ENCODE results near the gene GRM4. TPM values are rescaled to one million over a fixed set of nuclear protein-coding genes. Genes with fewer than 3 reads are reported as not detected.

The GRM4 gene
- total RNA-seq, 5 donors from 2014 or later (not counting 1 experiment from before 2014, with no cell fraction given): 0.10 to 0.38 (median 0.21) TPM; not detected in 1

DNA sequence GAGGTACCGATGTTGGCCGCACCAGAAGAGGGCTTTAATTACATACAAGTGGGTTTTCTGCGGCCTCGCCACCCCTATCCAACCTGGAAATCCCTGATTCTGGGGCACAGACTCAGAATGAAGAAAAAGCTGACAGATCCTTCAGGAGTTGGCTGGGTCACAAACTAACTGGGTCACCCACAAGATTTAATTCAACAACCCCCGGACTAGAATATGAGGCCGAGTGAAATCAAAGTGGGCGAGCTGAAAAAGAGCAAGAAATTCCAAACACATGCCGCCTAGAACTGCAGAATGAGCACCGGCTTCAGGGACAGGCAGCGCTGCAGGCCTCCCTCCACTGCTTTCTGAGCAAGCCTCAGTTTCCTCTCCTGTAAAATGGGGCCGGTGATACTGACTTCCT lies 30.0 kb downstream of the GRM4 start:
- Mint-ChIP-seq H3K4me3 (no peak overlapping the region), H3K9me3 (no peaks in the 10 kb centered on the region), H3K4me1 (peaks cover 0 to 7% (median 0%) of the 10 kb centered on the region in 3 donors), H3K36me3 (no peaks in the 10 kb centered on the region), H3K27ac (no peak overlapping the region), H3K27me3 (peaks cover 26 to 34% of the 10 kb centered on the region in 2 donors)
- Histone ChIP-seq H3K9me3 (no peaks in the 10 kb centered on the region), H3K36me3 (ENCODE audit: control insufficient read depth in 2 of 2, extremely low read depth in 1 of 2, insufficient read depth in 1 of 2, low read length in 1 of 2) (no peaks in the 10 kb centered on the region), H3K4me3 (ENCODE audit: control insufficient read depth in 1 of 2, extremely low read depth in 1 of 2, low read length in 1 of 2) (no peak overlapping the region), H3K27ac (ENCODE audit: low read length) (no peak overlapping the region), H3K4me1 (ENCODE audit: control insufficient read depth in 1 of 2, extremely low read depth in 1 of 2, insufficient read depth in 2 of 2, low read length in 2 of 2) (no peaks in the 10 kb centered on the region), H3K27me3 (replicated peaks in 1 of 2; ENCODE audit: control insufficient read depth in 2 of 2, extremely low read depth in 1 of 2, insufficient read depth in 2 of 2, low read length in 1 of 2) (peaks cover 0 to 54% of the 10 kb centered on the region in 2 experiments)
- DNase-seq: no peak
- CTCF ChIA-PET: no interaction called here
- POLR2A ChIA-PET: no interaction called here
- no peak for ATAC-seq (replicated peaks in 1 of 4)
- 87% methylated on average over 11 of the region's 11 CpGs for WGBS (ENCODE audit: insufficient coverage)

DNA sequence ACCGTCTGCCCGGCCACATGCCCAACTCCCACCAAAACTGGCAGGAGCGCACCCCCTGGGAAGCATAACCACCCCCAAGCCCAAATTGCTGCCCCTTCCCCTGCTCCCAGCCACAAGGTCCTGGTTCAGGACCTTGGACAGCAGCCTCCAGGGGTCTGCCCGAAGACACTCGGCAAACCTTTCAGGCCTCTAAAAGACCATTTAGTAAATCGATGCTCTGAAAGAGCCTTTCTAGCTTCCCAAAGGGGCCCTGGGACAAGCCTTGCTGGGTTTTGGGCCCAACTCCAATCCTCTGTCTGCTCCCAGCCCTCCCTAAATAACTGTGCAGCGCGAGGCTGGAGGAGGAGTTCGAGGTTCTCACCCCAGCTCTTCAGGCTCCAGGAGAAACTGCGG lies 30.5 kb downstream of the GRM4 start:
- Histone ChIP-seq H3K27ac (ENCODE audit: low read length) (no peak overlapping the region), H3K36me3 (ENCODE audit: control insufficient read depth in 2 of 2, extremely low read depth in 1 of 2, insufficient read depth in 1 of 2, low read length in 1 of 2) (no peaks in the 10 kb centered on the region), H3K27me3 (replicated peaks in 1 of 2; ENCODE audit: control insufficient read depth in 2 of 2, extremely low read depth in 1 of 2, insufficient read depth in 2 of 2, low read length in 1 of 2) (peaks cover 0 to 57% of the 10 kb centered on the region in 2 experiments), H3K9me3 (no peaks in the 10 kb centered on the region), H3K4me1 (ENCODE audit: control insufficient read depth in 1 of 2, extremely low read depth in 1 of 2, insufficient read depth in 2 of 2, low read length in 2 of 2) (no peaks in the 10 kb centered on the region), H3K4me3 (ENCODE audit: control insufficient read depth in 1 of 2, extremely low read depth in 1 of 2, low read length in 1 of 2) (no peak overlapping the region)
- Mint-ChIP-seq H3K27ac (no peak overlapping the region), H3K27me3 (peaks cover 30 to 38% of the 10 kb centered on the region in 2 donors), H3K4me1 (peaks cover 0 to 7% (median 0%) of the 10 kb centered on the region in 3 donors), H3K36me3 (no peaks in the 10 kb centered on the region), H3K4me3 (no peak overlapping the region), H3K9me3 (no peaks in the 10 kb centered on the region)
- ATAC-seq (replicated peaks in 1 of 4) (no peak), DNase-seq (peak in 13 of 35 experiments; percentile 2 to 48 (median 7))
- ChIA-PET POLR2A (no interaction called here), CTCF (no interaction called here)
- 39% methylated on average over 10 of the region's 10 CpGs for WGBS (ENCODE audit: insufficient coverage)

DNA sequence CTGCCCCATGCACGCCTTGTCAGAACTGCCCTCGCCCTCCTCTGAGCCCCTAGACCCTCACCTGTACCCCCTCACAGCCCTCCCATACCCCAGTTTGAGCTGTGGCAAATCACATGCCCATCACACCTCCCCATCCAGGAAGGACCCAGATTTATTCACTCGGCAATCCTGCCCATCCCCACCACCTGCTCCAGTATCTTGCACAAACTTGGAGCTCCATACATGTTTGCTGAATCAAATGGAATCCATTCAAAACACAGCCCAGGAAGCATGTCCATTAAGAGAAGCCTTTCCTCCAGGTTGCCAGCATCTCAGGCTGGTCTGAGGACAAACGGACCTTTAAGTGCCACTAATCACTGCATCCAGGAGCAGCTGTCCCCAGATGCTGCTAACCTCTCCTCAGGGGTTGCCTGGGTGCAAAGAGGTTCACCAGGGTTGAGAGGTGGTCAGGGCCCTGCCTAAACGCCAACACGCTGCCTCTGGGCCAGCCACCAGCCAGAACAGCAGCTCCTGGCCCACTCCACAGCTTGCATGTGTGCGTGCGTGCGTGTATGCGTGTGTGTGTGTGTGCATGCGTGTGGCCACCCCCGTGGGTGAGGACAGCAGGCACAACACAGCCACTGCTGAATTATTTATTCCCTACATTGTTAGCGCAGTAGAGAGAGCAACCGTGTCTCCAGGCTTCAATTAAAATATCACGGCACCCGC lies 31.0 kb downstream of the GRM4 start:
- H3K4me3 ChIP-seq (ENCODE audit: control insufficient read depth in 1 of 2, extremely low read depth in 1 of 2, low read length in 1 of 2): no peak overlapping the region
- Mint-ChIP-seq H3K4me3 (no peak overlapping the region), H3K4me1 (peaks cover 0 to 7% (median 0%) of the 10 kb centered on the region in 3 donors), H3K27ac (no peak overlapping the region), H3K9me3 (no peaks in the 10 kb centered on the region), H3K27me3 (peaks cover 32 to 40% of the 10 kb centered on the region in 2 donors), H3K36me3 (no peaks in the 10 kb centered on the region)
- H3K36me3 ChIP-seq (ENCODE audit: control insufficient read depth in 2 of 2, extremely low read depth in 1 of 2, insufficient read depth in 1 of 2, low read length in 1 of 2): no peaks in the 10 kb centered on the region
- ChIA-PET CTCF (no interaction called here), POLR2A (no interaction called here)
- DNase-seq (no peak), ATAC-seq (replicated peaks in 1 of 4) (no peak)
- H3K27ac ChIP-seq (ENCODE audit: low read length): no peak overlapping the region
- H3K9me3 ChIP-seq: no peaks in the 10 kb centered on the region
- 62% methylated on average over 16 of the region's 16 CpGs for WGBS (ENCODE audit: insufficient coverage)
- no peaks in the 10 kb centered on the region for H3K4me1 ChIP-seq (ENCODE audit: control insufficient read depth in 1 of 2, extremely low read depth in 1 of 2, insufficient read depth in 2 of 2, low read length in 2 of 2)
- peaks cover 0 to 57% of the 10 kb centered on the region in 2 experiments for H3K27me3 ChIP-seq (replicated peaks in 1 of 2; ENCODE audit: control insufficient read depth in 2 of 2, extremely low read depth in 1 of 2, insufficient read depth in 2 of 2, low read length in 1 of 2)

DNA sequence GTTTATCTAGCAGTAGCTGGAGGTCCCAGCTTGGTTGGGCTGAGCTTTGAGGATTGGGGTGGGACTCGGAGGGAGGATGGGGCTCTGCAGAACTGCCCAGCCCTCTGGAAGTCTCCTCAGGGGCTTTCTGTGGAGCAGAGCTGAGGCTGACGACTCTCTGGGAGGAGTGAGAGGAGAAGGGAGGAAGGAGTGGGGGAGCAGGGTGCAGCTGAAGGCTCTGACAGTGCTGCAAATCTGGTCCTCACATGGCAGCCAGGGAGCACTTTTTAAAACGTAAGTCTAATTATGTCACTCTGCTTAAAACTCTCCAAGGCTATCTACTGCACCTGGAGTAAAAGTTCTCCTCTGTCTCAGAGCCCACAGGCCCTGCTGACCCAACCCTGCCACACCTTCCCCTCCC lies 32.4 kb downstream of the GRM4 start:
- H3K9me3 ChIP-seq: no peaks in the 10 kb centered on the region
- 14% methylated on average over 2 of the region's 3 CpGs for WGBS (ENCODE audit: insufficient coverage)
- no peak for ATAC-seq (replicated peaks in 1 of 4)
- Mint-ChIP-seq H3K4me1 (peaks cover 0 to 7% (median 0%) of the 10 kb centered on the region in 3 donors), H3K27me3 (peaks cover 32 to 48% of the 10 kb centered on the region in 2 donors), H3K4me3 (no peak overlapping the region), H3K9me3 (no peaks in the 10 kb centered on the region), H3K27ac (no peak overlapping the region), H3K36me3 (no peaks in the 10 kb centered on the region)
- DNase-seq: no peak
- H3K27me3 ChIP-seq (replicated peaks in 1 of 2; ENCODE audit: control insufficient read depth in 2 of 2, extremely low read depth in 1 of 2, insufficient read depth in 2 of 2, low read length in 1 of 2): peaks cover 0 to 68% of the 10 kb centered on the region in 2 experiments
- H3K4me1 ChIP-seq (ENCODE audit: control insufficient read depth in 1 of 2, extremely low read depth in 1 of 2, insufficient read depth in 2 of 2, low read length in 2 of 2): no peaks in the 10 kb centered on the region
- H3K36me3 ChIP-seq (ENCODE audit: control insufficient read depth in 2 of 2, extremely low read depth in 1 of 2, insufficient read depth in 1 of 2, low read length in 1 of 2): no peaks in the 10 kb centered on the region
- no peak overlapping the region for H3K4me3 ChIP-seq (ENCODE audit: control insufficient read depth in 1 of 2, extremely low read depth in 1 of 2, low read length in 1 of 2)
- POLR2A ChIA-PET: no interaction called here
- H3K27ac ChIP-seq (ENCODE audit: low read length): no peak overlapping the region
- CTCF ChIA-PET: no interaction called here

DNA sequence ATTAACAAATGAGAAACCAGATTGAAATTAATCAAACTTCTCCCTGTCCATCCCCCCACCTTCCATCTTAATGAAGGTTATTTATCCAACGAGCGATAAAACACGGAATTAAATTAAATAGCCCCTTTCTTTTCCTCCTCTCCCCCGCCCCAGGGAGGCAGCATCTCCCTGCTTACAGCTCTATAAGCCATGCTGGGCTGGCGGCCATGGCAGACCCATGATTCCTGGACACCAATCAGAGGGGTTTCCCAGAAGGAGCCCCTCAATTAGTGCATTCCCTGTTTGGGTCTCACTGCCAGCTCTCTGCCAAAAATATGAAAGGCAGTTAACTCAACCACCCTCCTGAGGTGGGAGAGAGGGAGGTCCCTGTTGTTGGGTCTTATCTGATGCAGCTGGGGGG lies 33.8 kb downstream of the GRM4 start:
- Mint-ChIP-seq H3K9me3 (no peaks in the 10 kb centered on the region), H3K27ac (no peak overlapping the region), H3K27me3 (peaks cover 32 to 48% of the 10 kb centered on the region in 2 donors), H3K36me3 (no peaks in the 10 kb centered on the region), H3K4me1 (peaks cover 0 to 7% (median 0%) of the 10 kb centered on the region in 3 donors), H3K4me3 (no peak overlapping the region)
- WGBS (ENCODE audit: insufficient coverage): 60% methylated on average over 5 of the region's 5 CpGs
- Histone ChIP-seq H3K27me3 (replicated peaks in 1 of 2; ENCODE audit: control insufficient read depth in 2 of 2, extremely low read depth in 1 of 2, insufficient read depth in 2 of 2, low read length in 1 of 2) (peaks cover 0 to 73% of the 10 kb centered on the region in 2 experiments), H3K27ac (ENCODE audit: low read length) (no peak overlapping the region), H3K4me3 (ENCODE audit: control insufficient read depth in 1 of 2, extremely low read depth in 1 of 2, low read length in 1 of 2) (no peak overlapping the region), H3K4me1 (ENCODE audit: control insufficient read depth in 1 of 2, extremely low read depth in 1 of 2, insufficient read depth in 2 of 2, low read length in 2 of 2) (no peaks in the 10 kb centered on the region), H3K9me3 (no peaks in the 10 kb centered on the region), H3K36me3 (ENCODE audit: control insufficient read depth in 2 of 2, extremely low read depth in 1 of 2, insufficient read depth in 1 of 2, low read length in 1 of 2) (no peaks in the 10 kb centered on the region)
- DNase-seq: no peak
- ATAC-seq (replicated peaks in 1 of 4): no peak
- POLR2A ChIA-PET: no interaction called here
- CTCF ChIA-PET: no interaction called here

DNA sequence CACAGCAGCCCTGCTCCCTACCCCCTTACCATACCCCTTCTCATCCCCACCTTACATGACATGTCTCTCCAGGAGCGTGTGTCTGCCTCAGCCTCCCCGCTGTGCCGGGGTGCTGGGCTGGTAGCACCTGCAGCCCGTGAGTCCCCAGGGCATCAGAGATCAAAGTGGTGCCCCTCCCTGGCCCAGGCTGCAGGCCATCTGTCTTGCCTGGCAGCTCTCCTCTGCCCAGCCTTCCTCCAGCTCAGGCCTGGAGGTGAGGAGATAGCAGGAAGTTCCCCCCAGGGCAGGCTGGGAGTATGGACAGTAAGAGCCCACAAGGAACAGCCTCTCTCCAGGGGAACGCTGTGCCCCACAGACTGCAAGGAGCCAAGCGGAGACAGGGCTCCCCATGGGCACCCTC lies 35.3 kb downstream of the GRM4 start:
- H3K4me3 ChIP-seq (ENCODE audit: control insufficient read depth in 1 of 2, extremely low read depth in 1 of 2, low read length in 1 of 2): no peak overlapping the region
- Mint-ChIP-seq H3K9me3 (no peaks in the 10 kb centered on the region), H3K27ac (no peak overlapping the region), H3K27me3 (peaks cover 32 to 53% of the 10 kb centered on the region in 2 donors), H3K4me3 (no peak overlapping the region), H3K4me1 (peaks cover 0 to 7% (median 0%) of the 10 kb centered on the region in 3 donors), H3K36me3 (no peaks in the 10 kb centered on the region)
- no peaks in the 10 kb centered on the region for H3K36me3 ChIP-seq (ENCODE audit: control insufficient read depth in 2 of 2, extremely low read depth in 1 of 2, insufficient read depth in 1 of 2, low read length in 1 of 2)
- H3K4me1 ChIP-seq (ENCODE audit: control insufficient read depth in 1 of 2, extremely low read depth in 1 of 2, insufficient read depth in 2 of 2, low read length in 2 of 2): no peaks in the 10 kb centered on the region
- DNase-seq (no peak), ATAC-seq (replicated peaks in 1 of 4) (no peak)
- ChIA-PET CTCF (no interaction called here), POLR2A (no interaction called here)
- H3K27ac ChIP-seq (ENCODE audit: low read length): no peak overlapping the region
- 54% methylated on average over 6 of the region's 6 CpGs for WGBS (ENCODE audit: insufficient coverage)
- H3K9me3 ChIP-seq: no peaks in the 10 kb centered on the region
- H3K27me3 ChIP-seq (replicated peaks in 1 of 2; ENCODE audit: control insufficient read depth in 2 of 2, extremely low read depth in 1 of 2, insufficient read depth in 2 of 2, low read length in 1 of 2): peaks cover 0 to 77% of the 10 kb centered on the region in 2 experiments

Data from T-cell (primary cell).